ENCODE measurements around the gene PSIP1.

GRCh38 chr9:15423231-15423985 lies 87.4 kb downstream of the PSIP1 start:
- TF ChIP-seq FOXO4 (CRISPR knock-in tag; IDR thresholded peaks at IDR 0.05) (no peak), ZBTB8A (IDR thresholded peaks at IDR 0.05; ENCODE audit: partially characterized antibody) (no peak), JUN (IDR thresholded peaks at IDR 0.05; ENCODE audit: borderline replicate concordance, low read depth, low read length) (no peak), JUN (CRISPR knock-in tag; IDR thresholded peaks at IDR 0.05; ENCODE audit: borderline replicate concordance) (no peak), SMAD1 (IDR thresholded peaks at IDR 0.05; ENCODE audit: low read depth, low read length, partially characterized antibody) (no peak), HNRNPLL (IDR thresholded peaks at IDR 0.05; ENCODE audit: low read depth, low read length, poor library complexity, severe bottlenecking) (no peak), SIX5 (IDR thresholded peaks at IDR 0.05; ENCODE audit: borderline replicate concordance in 1 of 2, insufficient read depth in 1 of 2, low read depth in 1 of 2, low read length in 2 of 2) (no peak)

All from K562 (cell line).